ENCODE data around the gene GGTLC1. TPM values are rescaled to one million over a fixed set of nuclear protein-coding genes. Genes with fewer than 3 reads are reported as not detected.

Gene GGTLC1
- total RNA-seq, 6 experiments from 2014 or later, result not detected

DNA sequence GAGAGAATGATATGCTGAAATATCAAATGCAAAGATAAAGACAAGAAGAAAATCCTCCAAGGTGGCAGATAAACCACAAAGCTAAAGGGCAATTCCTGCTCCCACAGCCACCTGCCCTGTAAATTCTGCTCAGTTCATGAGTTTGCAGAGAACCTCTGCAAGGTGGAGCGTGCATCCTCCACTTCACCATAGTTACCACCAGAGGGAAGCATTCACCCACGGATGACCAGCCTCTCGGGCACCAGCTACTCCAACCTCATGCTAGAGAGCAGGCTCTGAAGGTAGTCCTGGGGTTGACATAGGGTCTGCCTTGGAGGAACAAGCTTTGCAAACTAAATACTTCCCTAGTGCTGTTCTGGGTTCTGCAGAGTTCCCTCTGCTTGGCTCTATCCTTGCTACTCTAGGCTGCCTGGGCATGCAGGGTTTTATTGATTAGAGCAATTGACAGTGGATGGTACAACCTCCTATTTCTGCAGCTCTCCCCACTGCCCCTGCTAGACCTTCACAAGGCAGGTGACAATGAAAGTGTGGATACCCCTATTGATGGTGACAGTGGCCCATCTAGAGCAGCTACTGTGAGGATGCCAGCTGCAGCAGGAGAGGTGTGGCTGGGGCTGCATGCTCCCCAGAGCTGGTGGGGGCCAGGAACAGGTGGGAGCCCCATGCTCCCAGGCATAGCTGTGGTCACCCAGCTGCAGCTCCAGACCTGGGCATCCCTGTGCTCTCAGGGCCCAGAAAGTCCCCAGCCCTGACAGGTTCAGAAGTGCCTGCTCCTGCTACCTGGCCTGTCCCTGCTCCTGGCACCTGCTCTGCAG lies 51.1 kb downstream of the GGTLC1 start:
- WGBS (ENCODE audit: insufficient coverage, low coverage, low lambda C conversion rate, missing lambda C conversion rate), result 0% methylated on average over 3 of the region's 3 CpGs
- peak in 2 of 3 donors; percentile 37 to 70 for DNase-seq
- Histone ChIP-seq H3K4me3 (no peak overlapping the region), H3K9me3 (no peaks in the 10 kb centered on the region), H3K27me3 (no peaks in the 10 kb centered on the region), H3K36me3 (no peaks in the 10 kb centered on the region), H3K4me1 (no peaks in the 10 kb centered on the region), H3K27ac (no peak overlapping the region)
- intact Hi-C loops (cut with DNase I), result loop anchor here in 1 of 2 donors (10.0 kb wide), 1 partner anchor 57 kb away; no protein-coding TSS in a partner anchor
- TF ChIP-seq, protein P1, sequence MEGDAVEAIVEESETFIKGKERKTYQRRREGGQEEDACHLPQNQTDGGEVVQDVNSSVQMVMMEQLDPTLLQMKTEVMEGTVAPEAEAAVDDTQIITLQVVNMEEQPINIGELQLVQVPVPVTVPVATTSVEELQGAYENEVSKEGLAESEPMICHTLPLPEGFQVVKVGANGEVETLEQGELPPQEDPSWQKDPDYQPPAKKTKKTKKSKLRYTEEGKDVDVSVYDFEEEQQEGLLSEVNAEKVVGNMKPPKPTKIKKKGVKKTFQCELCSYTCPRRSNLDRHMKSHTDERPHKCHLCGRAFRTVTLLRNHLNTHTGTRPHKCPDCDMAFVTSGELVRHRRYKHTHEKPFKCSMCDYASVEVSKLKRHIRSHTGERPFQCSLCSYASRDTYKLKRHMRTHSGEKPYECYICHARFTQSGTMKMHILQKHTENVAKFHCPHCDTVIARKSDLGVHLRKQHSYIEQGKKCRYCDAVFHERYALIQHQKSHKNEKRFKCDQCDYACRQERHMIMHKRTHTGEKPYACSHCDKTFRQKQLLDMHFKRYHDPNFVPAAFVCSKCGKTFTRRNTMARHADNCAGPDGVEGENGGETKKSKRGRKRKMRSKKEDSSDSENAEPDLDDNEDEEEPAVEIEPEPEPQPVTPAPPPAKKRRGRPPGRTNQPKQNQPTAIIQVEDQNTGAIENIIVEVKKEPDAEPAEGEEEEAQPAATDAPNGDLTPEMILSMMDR (IDR thresholded peaks at IDR 0.05), result peak; percentile 73 to 89 (median 86)
- no peak for TF ChIP-seq POLR2A (IDR thresholded peaks at IDR 0.05)
- peak; percentile 97 to 100 (median 99) for ATAC-seq

Small RNA genes within 50 kb of the gene (small RNA-seq; reads per million reads assigned to genes)
- gene AL133466.1, result 0 reads per million in 2 experiments

Other genes starting within 250 kb of the GGTLC1 start
- not detected for gene CST1, start 237.8 kb downstream of the GGTLC1 start, total RNA-seq
- under 1 TPM in 2 of 6 experiments, not detected in 4; 0.50 to 0.80 TPM for gene CST2, start 162.1 kb downstream of the GGTLC1 start, total RNA-seq
- gene CST5, start 109.0 kb downstream of the GGTLC1 start, total RNA-seq, result not detected